Kidney (tissue), 14 donors: ENCODE results near the gene HSF4. TPM values are rescaled to one million over a fixed set of nuclear protein-coding genes. Genes with fewer than 3 reads are reported as not detected.

ENCODE experiments used
- DNase-seq, 5 donors: peaks; one replicate each; pipeline ENCODE4 v3.0.0-alpha.2; 2013 to 2020
- FAIRE-seq: peaks from 2 replicates; lab custom pipeline; 2012; peaks lifted over from hg19 to GRCh38; lab: Jason Lieb, UNC
- H3K27ac ChIP-seq, 2 donors: one replicate each; pipeline ENCODE4 v1.7.0; 2013; ENCODE audit warnings: low read depth in 2 of 2, low read length in 2 of 2, inconsistent platforms in 1 of 2
- H3K27me3 ChIP-seq: one replicate; pipeline ENCODE4 v1.7.1; 2013; ENCODE audit warnings: low read length, inconsistent platforms; ENCODE audit not compliant: control insufficient read depth, insufficient read depth
- H3K36me3 ChIP-seq, 3 donors: one replicate each; pipeline versions ENCODE4 v1.7.0 to v1.7.1; 2013; ENCODE audit warnings: low read length in 3 of 3, control low read depth in 1 of 3, inconsistent platforms in 1 of 3; ENCODE audit not compliant: insufficient read depth in 3 of 3, control insufficient read depth in 2 of 3
- H3K4me1 ChIP-seq, 3 donors: one replicate each; pipeline versions ENCODE4 v1.7.0 to v1.7.1; 2013; ENCODE audit warnings: low read length in 3 of 3, inconsistent platforms in 1 of 3, low read depth in 1 of 3; ENCODE audit not compliant: control insufficient read depth in 2 of 3, insufficient read depth in 2 of 3
- H3K4me3 ChIP-seq, 3 donors: one replicate each; pipeline versions ENCODE4 v1.7.0 to v1.8.1; 2013; ENCODE audit warnings: low read length in 3 of 3, control low read depth in 1 of 3, inconsistent platforms in 1 of 3
- H3K9ac ChIP-seq, 3 donors: one replicate each; pipeline versions ENCODE4 v1.7.0 to v1.7.1; 2013; ENCODE audit warnings: low read length in 3 of 3, control low read depth in 1 of 3, inconsistent platforms in 1 of 3
- H3K9me3 ChIP-seq, 3 donors: one replicate each; pipeline versions ENCODE4 v1.7.0 to v1.7.1; 2013; ENCODE audit warnings: low read length in 3 of 3, control low read depth in 1 of 3, inconsistent platforms in 1 of 3; ENCODE audit not compliant: control insufficient read depth in 2 of 3, insufficient read depth in 1 of 3
- intact Hi-C: fragments of 100-400 bp; cut with DNase I; formaldehyde crosslinking; loops from one replicate; pipeline ENCODE4 v1.11.1; 2022
- polyA plus RNA-seq: library from polyadenylated mRNA; stranded (reverse); fragments of 350-450 nt; fragmentation: Illumina TruSeq; extraction: RNeasy Lipid Tissue Mini Kit (QIAGEN cat#74804); gene quantifications from one replicate; pipeline ENCODE4 v1.2.3, GENCODE V29; 2014; ENCODE audit warnings: low read depth, low replicate concordance; ENCODE audit not compliant: insufficient read depth
- total RNA-seq: library from RNA; stranded (reverse); fragmentation: NEBNext Ultra II Directional; extraction: Animal tissue kit (Norgen Biotek cat#: 25700); gene quantifications from one replicate; pipeline ENCODE4 v1.2.1, GENCODE V29; 2021
- TF ChIP-seq, protein P1 (sequence below): IDR thresholded peaks from 3 replicates; pipeline ENCODE4 v1.5.1; 2012; ENCODE audit warnings: mild to moderate bottlenecking, moderate library complexity, borderline replicate concordance; ENCODE audit not compliant: insufficient read depth; ENCODE audit errors: extremely low read depth
- donor health status: control.
- donor health status: control.
- donor health status: control.
- donor health status: control.
- donor health status: control.
- donor health status: DM: yes; HTN: yes; CAD: no.
- donor health status: Normal renal cell carcinoma (clear cell type).

The HSF4 gene
- total and polyA plus RNA-seq, 2 donors from 2014 or later, result 26.7 to 37.9 TPM

DNA sequence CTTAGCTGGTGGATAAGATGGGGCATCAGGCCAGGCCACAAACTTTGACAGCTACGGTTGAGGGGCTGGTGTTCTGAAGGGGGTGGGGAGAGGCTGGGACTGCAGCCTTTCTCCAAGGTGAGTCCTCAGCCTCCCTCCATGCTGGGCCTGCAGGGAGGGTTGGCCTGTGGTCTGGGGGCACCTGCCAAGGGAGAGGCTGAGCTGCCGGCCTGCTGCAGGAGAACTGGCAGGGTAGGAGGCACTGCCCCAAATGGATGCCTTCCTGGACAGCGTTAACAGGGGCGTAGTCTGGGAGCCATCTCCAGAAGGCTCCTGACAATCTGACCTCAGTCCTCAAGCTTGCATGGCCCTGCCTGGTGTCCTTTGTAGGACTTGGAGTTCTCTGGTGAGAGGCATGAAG lies 39.5 kb downstream of the HSF4 start:
- intact Hi-C loops, result no loop called here
- no peaks in the 10 kb centered on the region for H3K4me1 ChIP-seq
- H3K9ac ChIP-seq, result no peak overlapping the region
- no peaks in the 10 kb centered on the region for H3K9me3 ChIP-seq
- no peak overlapping the region for H3K4me3 ChIP-seq
- TF ChIP-seq, protein P1, sequence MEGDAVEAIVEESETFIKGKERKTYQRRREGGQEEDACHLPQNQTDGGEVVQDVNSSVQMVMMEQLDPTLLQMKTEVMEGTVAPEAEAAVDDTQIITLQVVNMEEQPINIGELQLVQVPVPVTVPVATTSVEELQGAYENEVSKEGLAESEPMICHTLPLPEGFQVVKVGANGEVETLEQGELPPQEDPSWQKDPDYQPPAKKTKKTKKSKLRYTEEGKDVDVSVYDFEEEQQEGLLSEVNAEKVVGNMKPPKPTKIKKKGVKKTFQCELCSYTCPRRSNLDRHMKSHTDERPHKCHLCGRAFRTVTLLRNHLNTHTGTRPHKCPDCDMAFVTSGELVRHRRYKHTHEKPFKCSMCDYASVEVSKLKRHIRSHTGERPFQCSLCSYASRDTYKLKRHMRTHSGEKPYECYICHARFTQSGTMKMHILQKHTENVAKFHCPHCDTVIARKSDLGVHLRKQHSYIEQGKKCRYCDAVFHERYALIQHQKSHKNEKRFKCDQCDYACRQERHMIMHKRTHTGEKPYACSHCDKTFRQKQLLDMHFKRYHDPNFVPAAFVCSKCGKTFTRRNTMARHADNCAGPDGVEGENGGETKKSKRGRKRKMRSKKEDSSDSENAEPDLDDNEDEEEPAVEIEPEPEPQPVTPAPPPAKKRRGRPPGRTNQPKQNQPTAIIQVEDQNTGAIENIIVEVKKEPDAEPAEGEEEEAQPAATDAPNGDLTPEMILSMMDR, result no peak
- DNase-seq, result no peak
- H3K27me3 ChIP-seq, result no peaks in the 10 kb centered on the region
- no peak overlapping the region for H3K27ac ChIP-seq
- FAIRE-seq, result no peak
- peaks cover 0 to 7% (median 4%) of the 10 kb centered on the region in 3 donors for H3K36me3 ChIP-seq

DNA sequence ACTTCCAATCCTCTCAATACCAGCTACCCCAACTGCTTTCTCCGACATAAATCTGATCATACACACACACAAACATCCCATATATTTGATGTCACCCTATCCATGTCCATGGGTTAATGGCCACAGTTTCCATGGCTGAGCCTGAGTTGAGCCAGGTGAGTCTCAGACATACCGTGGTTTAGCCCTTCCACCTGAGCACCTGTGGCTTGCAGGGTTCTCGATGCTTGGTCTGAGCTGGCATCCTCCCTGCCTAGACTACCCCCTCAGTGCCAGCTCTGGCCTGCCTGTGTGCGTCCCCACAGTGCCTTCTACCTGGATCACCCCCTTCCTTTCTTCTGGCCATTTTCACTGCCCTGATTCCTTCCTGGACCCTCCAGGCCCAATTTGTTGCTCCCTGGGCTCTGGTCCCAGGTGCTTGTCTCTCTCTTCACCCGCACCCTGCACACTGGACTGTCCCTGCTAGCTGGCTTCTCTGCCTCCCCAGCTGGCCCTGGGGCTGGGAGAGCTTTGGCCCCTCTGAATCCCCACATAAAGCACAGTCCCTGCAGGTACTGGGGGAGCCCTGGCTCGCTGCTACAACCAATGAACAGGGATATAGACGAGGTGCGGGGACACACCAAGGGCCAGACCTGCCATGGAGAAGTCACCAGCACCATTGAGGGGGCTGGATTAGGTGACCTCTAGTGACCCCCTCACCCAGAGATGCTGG lies 41.7 kb downstream of the HSF4 start:
- H3K9me3 ChIP-seq, result no peaks in the 10 kb centered on the region
- H3K27ac ChIP-seq, result no peak overlapping the region
- DNase-seq (no peak), FAIRE-seq (no peak)
- peaks cover 0 to 2% (median 0%) of the 10 kb centered on the region in 3 donors for H3K4me1 ChIP-seq
- no peak overlapping the region for H3K9ac ChIP-seq
- no peak overlapping the region for H3K4me3 ChIP-seq
- H3K36me3 ChIP-seq, result peaks cover 0 to 6% (median 3%) of the 10 kb centered on the region in 3 donors
- intact Hi-C loops, result no loop called here
- TF ChIP-seq, protein P1, result no peak
- H3K27me3 ChIP-seq, result no peaks in the 10 kb centered on the region

DNA sequence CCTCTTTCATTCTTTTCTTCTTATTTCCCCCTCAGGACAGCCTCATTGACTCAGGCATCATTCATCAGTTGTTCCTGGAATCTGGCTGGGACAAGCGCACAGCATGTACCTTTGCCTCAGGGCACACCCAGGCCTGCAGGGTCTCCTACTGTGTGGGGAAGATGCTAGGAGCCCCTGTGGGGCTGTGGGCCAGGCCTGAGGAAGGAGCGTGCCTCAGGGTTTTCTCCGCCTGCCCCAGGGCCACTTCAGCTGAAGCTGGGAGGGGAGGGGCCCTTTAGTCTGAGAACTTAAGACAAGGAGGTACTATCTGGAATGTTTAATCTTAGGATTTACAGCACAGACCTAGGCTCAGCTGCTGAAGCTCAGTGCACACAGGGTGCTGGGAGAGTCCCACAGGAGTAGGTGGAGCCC lies 42.3 kb downstream of the HSF4 start:
- H3K4me1 ChIP-seq, result peaks cover 0 to 2% (median 0%) of the 10 kb centered on the region in 3 donors
- H3K9me3 ChIP-seq, result no peaks in the 10 kb centered on the region
- H3K27ac ChIP-seq, result no peak overlapping the region
- intact Hi-C loops, result no loop called here
- H3K4me3 ChIP-seq, result no peak overlapping the region
- no peaks in the 10 kb centered on the region for H3K27me3 ChIP-seq
- peaks cover 0 to 3% (median 0%) of the 10 kb centered on the region in 3 donors for H3K36me3 ChIP-seq
- DNase-seq (no peak), FAIRE-seq (no peak)
- no peak overlapping the region for H3K9ac ChIP-seq
- TF ChIP-seq, protein P1, result no peak
